AG20443 (cell line): ENCODE data around the gene CDKN2A.
A peak's percentile ranks its signal among the peaks of the same experiment; 100 is the strongest.
"Not testable (repeated sequence)": the region's sequence is repeated elsewhere in the genome, so short reads cannot be mapped to it uniquely, and the experiment has no call there.

Experiments
- DNase-seq: peaks from one replicate; pipeline ENCODE4 v3.0.0; 2012; ENCODE audit warnings: low spot score, mixed read lengths

Gene CDKN2A

GRCh38 chr9:21982391-21982790 is 11.8 kb downstream of the CDKN2A start:
- DNase-seq: no peak

- no peak for DNase-seq
Observed at GRCh38 chr9:21976334-21976875, 17.8 kb downstream of the CDKN2A start.

DNA sequence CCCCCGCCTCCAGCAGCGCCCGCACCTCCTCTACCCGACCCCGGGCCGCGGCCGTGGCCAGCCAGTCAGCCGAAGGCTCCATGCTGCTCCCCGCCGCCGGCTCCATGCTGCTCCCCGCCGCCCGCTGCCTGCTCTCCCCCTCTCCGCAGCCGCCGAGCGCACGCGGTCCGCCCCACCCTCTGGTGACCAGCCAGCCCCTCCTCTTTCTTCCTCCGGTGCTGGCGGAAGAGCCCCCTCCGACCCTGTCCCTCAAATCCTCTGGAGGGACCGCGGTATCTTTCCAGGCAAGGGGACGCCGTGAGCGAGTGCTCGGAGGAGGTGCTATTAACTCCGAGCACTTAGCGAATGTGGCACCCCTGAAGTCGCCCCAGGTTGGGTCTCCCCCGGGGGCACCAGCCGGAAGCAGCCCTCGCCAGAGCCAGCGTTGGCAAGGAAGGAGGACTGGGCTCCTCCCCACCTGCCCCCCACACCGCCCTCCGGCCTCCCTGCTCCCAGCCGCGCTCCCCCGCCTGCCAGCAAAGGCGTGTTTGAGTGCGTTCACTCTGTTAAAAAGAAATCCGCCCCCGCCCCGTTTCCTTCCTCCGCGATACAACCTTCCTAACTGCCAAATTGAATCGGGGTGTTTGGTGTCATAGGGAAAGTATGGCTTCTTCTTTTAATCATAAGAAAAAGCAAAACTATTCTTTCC is 19.3 kb downstream of the CDKN2A start:
- DNase-seq: peak; percentile 79

- peak; percentile 10 for DNase-seq
Observed at GRCh38 chr9:21974343-21974721, 19.9 kb downstream of the CDKN2A start.

- no peak for DNase-seq
Observed at GRCh38 chr9:21972361-21972760, 21.8 kb downstream of the CDKN2A start.

DNA sequence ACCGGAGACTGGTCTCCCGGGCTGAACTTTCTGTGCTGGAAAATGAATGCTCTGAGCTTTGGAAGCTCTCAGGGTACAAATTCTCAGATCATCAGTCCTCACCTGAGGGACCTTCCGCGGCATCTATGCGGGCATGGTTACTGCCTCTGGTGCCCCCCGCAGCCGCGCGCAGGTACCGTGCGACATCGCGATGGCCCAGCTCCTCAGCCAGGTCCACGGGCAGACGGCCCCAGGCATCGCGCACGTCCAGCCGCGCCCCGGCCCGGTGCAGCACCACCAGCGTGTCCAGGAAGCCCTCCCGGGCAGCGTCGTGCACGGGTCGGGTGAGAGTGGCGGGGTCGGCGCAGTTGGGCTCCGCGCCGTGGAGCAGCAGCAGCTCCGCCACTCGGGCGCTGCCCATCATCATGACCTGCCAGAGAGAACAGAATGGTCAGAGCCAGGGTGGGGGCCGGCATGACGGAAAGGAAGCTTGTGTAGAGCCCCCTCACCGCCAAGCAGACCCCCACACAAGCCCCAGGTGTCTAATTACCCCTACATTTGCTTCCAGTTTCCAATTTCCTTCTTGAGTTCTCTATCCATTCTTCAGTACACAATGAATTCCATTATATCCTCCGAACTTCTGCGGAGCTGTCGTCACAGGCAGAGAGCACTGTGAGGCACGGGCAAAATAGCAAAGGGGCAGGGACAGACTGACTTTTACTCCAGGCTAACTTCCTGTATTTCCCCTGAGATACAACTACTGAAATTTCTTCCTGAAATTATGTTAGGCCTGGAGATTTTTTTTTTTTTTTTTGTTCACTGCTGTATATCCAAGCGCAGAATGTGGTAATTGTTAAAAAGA is 23.2 kb downstream of the CDKN2A start:
- DNase-seq: no peak

DNA sequence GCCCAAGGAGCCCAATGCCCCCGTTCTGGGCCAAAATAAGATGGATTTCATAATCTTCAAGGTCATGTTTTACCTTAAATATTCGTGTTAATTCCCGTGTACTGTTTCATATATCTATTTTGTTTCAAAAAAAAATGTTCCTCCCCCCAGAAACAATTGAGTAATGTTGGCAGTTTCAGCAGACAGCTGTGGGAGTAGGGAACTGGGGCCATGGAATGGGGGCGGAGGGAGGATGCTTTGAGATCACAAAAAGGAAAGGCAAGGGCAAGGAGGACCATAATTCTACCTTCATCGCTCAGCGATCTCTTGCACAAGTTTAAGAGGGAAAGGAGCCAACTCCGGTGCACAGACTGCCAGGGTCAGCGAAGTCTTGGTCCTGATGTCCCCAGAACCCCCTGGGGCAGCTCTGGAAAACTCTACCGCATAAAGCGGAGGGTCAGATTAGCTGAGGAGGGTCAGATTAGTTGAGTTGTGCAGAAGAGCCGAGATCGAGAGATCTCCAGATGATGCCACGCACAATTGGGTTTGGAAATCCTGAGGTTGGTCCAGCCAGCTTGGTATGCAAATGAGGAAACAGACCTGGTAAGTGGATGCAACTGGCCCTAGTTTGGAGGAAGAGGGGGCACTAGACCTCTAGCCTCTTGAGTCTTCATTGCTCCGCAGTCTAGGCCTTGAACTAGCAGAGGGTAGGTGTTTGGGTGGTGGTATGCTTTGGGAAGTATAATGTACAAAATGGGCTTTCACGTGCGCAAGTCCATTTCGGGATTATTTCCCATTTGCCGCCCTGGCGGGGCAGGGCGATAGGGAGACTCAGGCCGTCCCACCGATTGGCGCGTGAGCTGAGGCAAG is 24.0 kb downstream of the CDKN2A start:
- no peak for DNase-seq

GRCh38 chr9:21969011-21969940 is 24.9 kb downstream of the CDKN2A start:
- no peak for DNase-seq

GRCh38 chr9:21968331-21969010 is 25.7 kb downstream of the CDKN2A start:
- DNase-seq: peak; percentile 36

- no peak for DNase-seq
Observed at GRCh38 chr9:21967702-21968101, 26.5 kb downstream of the CDKN2A start.

GRCh38 chr9:21967169-21967568 is 27.0 kb downstream of the CDKN2A start:
- no peak for DNase-seq

DNA sequence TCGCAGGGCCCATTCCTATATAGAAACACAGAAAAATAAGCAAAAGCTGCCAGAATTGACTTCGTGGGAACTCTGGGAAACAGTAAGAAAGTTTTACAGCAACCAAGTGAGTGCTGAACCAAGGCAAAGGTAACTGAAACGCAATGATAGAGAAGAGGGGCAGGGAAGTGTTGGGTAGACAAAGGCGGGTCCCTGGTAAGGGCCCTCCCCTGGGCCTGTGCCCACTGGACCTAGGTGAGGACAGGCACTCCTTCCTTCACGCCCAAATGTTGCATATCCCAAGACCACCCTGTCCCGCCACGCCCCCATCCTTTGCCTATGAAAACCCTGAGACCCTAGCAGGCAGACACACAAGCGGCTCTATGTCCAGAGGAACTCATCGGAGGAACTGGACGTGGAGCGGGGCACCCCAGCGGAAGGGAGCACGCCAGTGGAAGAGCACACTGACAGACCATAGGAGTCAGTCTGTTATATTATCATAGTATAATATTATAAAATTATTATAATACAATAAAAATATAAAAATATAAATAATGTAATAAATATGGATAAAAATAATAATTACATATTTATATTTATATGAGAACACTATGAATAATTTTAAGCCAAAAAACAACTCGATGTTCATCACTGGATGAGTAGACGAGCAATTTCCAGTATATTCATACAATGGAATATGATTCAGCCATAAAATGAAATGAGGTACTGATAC is 27.9 kb downstream of the CDKN2A start:
- no peak for DNase-seq

DNA sequence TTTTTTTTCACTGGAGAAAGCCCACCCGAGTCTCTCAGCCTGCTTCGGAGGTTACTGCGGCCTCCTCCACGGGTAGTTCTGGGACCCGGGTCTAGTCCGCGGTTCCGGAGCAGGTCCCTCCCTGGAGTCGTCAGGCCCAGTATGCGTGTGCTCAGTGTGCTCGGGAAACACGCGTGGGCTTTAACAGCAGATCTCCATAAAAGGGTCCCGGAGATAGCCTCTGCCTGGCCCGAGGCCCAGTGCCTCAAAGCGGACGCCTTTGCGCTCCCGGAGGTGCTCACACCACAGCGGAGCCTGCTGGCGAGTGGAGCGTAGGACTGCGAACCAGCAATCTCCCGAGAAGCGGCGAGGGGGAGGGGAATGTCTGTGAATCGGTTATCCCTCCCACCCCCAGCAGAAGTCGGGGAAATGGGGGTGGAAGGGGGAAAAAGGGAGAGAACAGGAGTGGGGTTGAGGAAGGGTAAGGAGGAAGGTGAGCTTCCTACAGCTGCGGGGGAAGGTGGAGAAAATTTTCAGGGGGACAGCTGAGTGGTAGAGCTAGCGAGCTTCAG is 28.7 kb downstream of the CDKN2A start:
- peak; percentile 89 for DNase-seq

DNA sequence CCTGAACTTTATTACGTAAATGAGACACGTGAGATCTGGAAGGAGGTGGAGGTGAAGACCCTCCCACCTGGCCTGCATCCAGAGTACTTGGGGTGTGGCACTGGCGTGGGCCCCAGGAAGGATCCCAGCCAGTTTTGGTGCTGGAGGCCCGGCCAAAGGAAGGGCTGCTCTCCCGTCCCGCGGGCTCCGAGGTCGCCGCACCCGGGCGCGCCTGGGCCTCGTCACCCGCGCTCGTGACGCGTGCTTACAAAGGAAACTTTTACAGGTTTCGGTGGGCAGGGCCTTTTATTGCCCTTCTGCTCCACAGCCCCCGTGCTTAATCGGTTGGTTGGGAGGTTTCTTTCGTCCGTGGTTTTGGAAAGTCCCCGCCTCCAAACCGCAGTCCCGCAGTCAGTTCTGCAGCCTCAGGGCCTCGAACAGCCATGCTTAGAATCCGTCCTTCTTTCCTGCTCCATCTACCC is 29.2 kb downstream of the CDKN2A start:
- DNase-seq: peak; percentile 74

GRCh38 chr9:21961569-21961968 is 32.6 kb downstream of the CDKN2A start:
- no peak for DNase-seq

DNA sequence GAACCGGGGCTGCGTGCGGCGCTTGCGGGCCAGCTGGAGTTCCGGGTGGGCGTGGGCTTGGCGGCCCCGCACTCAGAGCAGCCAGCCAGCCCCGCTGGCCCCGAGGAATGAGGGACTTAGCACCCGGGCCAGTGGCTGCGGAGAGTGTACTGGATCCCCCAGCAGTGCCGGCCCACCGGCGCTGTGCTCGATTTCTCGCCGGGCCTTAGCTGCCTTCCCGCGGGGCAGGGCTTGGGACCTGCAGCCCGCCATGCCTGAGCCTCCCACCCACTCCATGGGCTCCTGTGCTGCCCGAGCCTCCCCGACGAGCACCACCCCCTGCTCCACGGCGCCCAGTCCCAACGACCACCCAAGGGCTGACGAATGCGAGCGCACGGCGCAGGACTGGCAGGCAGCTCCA is 34.9 kb downstream of the CDKN2A start:
- DNase-seq: not testable (repeated sequence)

DNA sequence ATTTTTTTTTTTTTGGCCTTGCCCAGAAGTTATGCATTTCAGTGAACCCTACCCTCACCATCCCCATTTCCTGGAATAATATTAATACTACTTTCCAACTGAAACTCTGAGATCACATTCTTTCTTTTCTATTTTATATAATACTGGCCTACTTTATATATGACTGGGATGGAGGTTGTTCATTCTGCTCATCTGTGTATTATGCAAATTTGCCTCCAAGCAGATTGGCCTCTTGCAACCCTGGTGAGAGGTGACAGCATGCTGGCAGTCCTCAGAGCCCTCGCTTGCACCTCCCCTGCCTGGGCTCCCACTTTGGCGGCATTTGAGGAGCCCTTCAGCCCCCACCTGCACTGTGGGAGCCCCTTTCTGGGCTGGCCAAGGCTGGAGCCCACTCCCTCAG is 35.4 kb downstream of the CDKN2A start:
- no peak for DNase-seq

GRCh38 chr9:21945606-21946005 is 48.6 kb downstream of the CDKN2A start:
- DNase-seq: no peak

GRCh38 chr9:21943464-21943863 is 50.7 kb downstream of the CDKN2A start:
- DNase-seq: no peak
